HG03442 (cell line): ENCODE results near the gene TMEM82.

Experiments used
- ATAC-seq: cut with Tn5 transposase; IDR thresholded peaks from one replicate; pipeline ENCODE4 v1.9.1; 2021; ENCODE audit warnings: mild to moderate bottlenecking, moderate library complexity; ENCODE audit not compliant: unreplicated experiment

Gene TMEM82

GRCh38 chr1:15775706-15776105 is 33.4 kb downstream of the TMEM82 start:
- ATAC-seq: no peak

DNA sequence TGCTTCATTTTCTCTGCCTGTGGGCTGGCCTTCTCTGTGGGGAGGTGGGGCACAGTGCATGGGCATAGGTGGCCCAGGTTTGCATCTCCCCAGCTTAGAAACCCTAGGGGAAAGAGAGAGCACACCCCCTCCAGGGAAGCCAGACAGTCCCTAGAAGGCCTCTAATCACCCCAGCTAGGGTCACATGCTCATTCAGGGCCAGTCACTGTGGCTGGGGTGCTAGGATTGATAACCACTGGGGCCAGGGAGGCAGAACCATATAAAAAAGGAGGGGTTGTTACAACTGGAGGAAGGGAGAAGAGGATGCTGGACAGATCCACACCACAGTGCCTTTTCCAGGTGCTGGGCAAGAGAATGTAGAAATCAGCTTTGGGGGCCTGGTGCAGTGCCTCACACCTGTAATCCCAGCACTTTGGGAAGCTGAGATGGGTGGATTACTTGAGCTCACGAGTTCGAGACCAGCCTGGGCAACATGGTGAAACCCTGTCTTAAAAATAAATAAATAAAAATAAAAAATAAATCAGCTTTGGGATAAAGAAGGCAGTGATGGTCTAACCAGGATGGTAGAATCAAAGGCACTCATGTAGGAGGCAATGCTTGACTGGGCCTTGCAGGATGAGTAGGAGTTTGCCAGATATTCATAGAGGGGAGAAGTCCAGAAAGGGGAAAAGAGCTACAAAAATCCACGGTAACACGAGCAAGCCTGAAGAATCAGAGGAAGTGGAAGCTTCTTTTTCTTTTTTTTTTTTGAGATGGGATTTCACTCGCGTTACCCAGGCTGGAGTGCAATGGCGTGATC is 35.8 kb downstream of the TMEM82 start:
- ATAC-seq: no peak

DNA sequence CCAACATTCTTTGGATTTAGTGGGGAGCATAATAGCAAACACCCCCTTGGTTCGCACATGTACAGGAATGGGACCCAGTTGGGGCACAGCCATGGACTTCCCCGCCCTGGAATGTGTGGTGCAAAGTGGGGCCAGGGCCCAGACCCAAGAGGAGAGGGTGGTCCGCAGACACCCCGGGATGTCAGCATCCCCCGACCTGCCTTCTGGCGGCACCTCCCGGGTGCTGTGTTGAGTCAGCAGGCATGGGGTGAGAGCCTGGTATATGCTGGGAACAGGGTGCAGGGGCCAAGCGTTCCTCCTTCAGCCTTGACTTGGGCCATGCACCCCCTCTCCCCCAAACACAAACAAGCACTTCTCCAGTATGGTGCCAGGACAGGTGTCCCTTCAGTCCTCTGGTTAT is 43.4 kb downstream of the TMEM82 start:
- ATAC-seq: no peak

DNA sequence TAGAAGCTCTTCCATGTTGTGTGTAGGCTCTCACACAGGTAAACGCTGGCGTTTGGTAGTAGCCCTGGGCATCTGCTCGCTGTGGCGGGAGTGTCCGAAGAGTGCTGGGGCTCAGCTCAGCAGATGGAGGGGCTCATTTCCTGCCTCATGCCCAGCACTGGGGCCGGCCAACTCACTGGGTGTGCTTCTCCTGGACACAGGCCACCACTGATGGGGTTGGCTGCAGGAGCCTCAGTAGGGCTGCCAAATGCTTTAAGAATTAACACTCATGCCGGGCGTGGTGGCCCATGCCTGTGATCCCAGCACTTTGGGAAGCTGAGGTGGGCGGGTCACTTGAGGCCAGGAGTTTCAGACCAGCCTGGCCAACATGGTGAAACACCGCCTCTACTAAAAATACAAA is 44.3 kb downstream of the TMEM82 start:
- ATAC-seq: no peak

- ATAC-seq: no peak
Measured at GRCh38 chr1:15788624-15789301, 46.5 kb downstream of the TMEM82 start.

GRCh38 chr1:15796086-15796462 is 53.8 kb downstream of the TMEM82 start:
- no peak for ATAC-seq
